MV-4-11 (cell line): Measurements from ENCODE around the gene GLYATL2.

Experiments
- DNase-seq: peaks from one replicate; lab custom pipeline; 2025; lab: John Stamatoyannopoulos, UW

Gene GLYATL2, protein sequence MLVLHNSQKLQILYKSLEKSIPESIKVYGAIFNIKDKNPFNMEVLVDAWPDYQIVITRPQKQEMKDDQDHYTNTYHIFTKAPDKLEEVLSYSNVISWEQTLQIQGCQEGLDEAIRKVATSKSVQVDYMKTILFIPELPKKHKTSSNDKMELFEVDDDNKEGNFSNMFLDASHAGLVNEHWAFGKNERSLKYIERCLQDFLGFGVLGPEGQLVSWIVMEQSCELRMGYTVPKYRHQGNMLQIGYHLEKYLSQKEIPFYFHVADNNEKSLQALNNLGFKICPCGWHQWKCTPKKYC

DNA sequence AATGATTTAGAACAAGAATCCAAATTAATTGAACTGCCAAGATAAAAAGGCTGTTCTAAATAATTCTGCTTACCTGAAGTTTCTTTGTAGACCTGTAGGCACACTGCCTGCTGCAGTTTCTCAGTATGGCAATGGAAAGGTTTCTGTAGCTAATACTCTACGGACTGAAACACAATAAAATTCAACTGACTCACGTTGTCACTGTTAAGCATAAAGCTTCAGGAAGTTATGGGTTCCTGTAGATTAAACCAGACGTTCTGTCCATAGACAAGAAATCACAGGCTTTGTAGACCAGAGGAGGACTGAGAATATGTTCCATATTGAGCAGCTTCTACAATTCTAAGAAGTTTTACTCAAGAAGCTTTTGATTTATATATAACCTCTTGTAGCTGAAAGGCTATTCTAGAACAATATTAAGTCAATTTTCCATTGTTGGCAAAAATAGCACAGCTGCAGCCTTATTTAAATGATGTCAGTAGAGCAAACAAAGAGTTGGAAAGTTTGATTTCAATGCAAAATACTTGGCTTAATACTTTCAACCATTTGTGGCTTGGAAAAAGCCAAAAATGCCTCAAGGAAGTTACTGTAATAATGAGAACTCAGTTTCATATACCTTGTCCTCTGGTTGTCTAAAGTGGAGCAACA is at the start of gene GLYATL2:
Gene GLYATL2, minus strand, starts transcription at position 344 of the 645 bp plus-strand sequence. CDS start 5,092 bp downstream, outside the sequence.
- no peak for DNase-seq

DNA sequence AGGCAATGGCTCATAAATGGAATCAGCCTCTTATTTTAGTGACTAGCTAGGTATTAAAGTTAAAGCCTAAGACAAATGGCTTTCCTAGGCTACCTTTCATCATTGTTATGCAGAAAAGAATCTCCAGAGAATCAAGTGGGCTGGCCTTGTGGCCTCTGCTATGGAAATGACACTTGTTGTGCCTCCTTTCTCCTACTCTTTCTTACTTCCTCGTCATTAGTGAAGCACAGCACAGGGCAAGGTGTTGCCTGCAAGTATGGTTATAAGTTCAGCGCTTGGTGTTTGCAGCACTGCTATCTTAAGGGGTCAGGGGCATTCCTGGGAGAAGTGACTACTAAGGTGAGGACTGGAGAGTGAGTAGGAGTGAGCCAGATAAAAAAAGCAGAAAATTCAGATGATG is 49.4 kb upstream of the GLYATL2 start:
- DNase-seq: no peak

DNA sequence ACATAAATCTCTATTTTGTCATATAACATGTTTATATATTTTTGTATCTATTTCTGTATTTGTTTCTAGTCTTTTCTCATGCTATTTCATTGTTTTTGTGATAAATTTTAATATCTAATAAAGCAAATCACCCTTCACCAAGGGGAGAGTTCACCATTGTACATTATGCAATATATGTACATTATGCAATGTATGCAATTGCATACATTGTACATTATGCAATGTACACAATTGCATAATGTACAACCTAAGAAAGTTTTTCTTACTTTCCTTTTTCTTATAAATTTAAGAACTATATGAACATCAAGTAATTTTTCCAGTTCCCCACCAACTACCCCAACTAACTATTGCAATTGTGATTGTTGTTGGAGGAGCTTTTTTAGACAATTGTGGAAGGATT is 44.1 kb upstream of the GLYATL2 start:
- peak; percentile 73 for DNase-seq

DNA sequence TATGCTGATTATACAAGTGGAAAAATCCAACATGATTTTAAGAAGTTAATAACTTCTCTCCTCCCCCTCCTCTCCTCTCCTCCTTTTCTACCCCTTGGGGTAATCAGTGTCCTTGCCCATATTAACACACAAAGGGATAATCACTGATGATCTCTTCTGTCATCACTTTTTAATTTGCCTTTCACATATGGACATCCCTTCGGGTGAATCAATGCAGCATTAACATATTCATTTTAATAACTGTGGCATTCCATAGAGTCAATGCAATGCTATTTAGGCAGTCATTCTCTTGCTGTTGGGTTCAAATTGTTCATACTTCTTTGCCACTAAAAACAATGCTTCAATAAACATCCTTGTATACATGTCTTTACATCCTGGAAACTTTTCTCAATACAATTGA is 42.9 kb upstream of the GLYATL2 start:
- DNase-seq: no peak

DNA sequence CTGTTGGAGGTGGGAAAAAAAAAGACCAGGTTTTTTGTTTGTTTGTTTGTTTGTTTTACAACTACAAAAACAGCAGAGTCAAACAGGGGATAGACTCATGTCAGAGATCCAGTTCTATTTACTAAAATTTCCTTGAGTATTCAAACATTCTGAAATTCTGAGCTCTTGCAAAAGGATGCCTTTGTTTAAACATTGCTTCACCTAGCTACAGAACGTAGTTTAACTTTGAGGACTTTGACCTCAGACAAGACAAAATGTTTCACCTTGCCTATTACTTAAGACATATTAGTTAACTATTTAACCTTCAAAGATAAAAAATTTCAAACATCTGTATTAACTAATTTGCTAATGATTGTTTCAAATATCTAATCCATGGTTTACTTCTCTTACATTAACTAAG is 36.1 kb upstream of the GLYATL2 start:
- no peak for DNase-seq

DNA sequence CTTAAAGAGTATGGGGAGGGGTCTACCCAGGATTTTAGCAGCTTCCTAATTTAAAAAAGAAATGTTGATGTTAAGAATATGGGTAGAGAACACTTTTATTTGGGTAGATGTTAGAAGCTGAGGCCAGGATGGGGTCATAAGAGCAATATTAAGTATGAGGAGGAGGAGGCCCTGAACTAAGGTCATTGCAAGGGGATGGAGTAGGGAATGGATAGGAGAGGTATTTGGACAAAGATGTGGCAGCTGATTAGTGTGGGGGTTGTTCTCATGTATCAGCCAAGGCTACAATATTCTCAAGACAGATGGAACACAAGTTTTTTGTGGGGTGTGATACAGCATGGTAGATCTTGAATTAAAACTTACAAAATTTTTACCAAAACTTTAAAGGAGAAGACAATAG is 35.7 kb upstream of the GLYATL2 start:
- DNase-seq: no peak

DNA sequence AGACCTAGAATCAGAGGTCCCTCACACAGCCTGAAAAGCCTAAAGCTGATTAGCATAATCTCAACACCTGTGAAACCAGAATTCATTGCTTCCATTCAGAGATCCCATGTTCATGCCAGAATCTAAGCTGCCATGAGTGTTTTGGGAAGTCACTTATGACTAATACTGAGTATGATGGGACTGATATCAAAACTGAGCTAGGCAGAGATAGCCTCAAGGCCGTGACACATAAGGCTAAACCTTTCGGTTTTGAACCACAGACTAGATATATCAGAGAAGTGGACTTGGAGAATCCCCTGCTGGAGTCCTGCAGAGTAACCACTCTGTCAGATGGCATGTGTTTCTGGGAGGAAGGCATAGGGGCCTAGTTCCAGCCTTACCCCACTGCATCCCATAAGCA is 23.1 kb upstream of the GLYATL2 start:
- DNase-seq: no peak

DNA sequence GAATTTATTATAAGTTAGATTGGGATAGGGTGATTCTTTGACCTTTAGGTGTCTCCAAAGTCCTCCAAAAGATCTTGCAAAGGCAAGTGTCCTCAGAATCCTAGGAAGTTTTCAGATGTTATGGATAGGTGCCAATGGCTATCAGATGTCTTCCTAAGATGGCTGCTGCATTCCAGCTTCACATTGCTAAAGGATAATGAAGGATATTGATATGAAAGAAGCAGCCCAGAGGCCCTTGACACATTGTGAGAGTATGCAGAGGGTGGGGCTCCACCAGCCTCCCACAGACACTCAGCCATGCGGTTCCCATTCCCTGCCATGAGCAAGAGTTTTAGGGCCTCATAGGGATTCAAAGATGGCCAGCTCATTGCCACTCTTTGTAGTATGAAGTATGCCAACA is 22.3 kb upstream of the GLYATL2 start:
- no peak for DNase-seq

DNA sequence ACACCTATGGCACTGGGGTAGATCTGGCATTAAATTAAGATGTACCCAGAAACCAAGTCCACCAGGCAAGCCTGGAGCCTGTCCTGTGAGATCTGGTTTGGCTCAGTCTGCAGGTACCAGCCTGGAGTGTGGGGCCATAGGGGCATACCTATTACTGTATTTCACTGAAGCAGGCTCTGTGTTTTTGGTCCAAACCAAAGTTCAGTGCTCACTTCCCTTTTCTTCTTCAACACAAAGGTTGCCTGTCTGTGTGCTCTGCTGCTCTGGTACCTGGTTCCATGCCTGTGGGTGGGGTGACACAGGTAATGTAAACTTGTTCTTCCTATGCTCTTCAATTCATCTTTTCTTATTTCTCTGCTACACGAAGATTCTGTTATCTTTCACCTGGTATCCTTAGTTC is 19.8 kb upstream of the GLYATL2 start:
- DNase-seq: no peak

DNA sequence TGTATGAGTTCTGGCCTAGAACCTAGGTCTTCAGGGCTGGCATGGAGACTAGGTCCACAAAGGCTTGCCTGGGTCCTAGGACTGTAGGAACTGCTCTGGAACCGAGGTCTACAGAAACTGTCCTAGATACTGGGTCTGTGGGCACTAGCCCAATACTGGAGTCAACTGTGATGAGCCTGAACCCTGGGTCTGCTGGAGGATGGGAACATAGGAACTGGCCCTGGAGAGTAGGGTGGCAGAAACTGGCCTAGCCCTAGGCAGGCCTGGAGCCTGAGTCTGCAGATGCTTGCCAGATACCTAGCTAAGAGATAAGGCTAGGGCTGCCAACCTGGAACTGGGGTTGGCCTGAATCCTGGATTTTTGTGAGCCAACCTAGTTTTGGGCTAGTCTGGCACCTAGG is 19.2 kb upstream of the GLYATL2 start:
- no peak for DNase-seq

DNA sequence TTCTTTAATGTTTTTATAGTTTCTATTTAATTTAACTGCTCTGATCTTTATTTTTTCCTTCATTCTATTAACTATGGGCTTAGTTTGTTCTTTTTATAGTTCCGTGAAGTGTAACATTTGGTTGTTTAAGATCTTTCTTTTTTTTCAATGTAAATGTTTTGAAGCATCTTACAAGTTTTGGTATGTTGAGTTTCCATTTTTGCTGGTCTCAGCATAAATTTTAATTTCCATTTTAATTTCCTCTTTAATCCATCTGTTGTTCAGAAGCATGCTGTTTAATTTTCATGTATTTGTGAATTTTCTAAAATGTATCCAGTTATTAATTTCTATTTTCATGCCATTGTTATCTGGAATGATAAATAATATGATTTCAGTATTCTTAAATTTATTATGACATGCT is 17.0 kb upstream of the GLYATL2 start:
- DNase-seq: no peak

DNA sequence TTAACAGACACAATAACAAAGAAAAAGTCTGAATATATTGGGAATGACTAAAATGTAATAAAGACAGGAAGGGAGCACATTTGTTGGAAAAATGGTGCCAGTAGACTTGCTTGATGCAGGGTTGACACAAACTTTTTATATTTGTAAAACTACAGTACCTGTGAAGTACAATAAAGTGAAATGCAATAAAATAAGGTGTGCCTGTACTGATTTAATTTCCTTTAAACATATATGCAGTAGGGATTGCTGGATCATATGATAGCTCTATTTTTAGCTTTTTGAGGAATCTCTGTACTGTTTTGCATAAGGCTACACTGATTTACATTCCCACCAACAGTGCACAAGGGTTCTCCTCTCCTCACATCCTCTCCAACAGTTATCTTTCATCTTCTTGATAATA is 12.3 kb upstream of the GLYATL2 start:
- DNase-seq: no peak

DNA sequence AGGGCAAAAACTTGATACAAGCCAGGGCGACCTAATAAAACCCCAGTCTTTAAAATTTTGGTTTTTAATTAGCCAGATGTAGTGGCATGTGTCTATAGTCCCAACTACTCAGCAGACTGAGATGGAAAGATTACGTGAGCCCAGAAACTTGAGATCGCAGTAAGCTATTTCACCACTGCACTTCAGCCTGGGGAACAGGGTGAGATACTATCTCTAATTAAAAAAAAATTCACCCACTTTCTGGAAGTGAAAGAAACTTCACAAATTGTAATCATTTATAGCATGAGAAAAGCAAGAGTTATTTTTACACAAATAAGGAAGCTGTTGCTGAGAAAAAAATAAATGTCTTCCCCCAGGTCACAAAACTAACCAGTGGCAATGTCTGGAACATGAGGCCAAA is 882 bp upstream of the GLYATL2 start:
- DNase-seq: peak; percentile 65

DNA sequence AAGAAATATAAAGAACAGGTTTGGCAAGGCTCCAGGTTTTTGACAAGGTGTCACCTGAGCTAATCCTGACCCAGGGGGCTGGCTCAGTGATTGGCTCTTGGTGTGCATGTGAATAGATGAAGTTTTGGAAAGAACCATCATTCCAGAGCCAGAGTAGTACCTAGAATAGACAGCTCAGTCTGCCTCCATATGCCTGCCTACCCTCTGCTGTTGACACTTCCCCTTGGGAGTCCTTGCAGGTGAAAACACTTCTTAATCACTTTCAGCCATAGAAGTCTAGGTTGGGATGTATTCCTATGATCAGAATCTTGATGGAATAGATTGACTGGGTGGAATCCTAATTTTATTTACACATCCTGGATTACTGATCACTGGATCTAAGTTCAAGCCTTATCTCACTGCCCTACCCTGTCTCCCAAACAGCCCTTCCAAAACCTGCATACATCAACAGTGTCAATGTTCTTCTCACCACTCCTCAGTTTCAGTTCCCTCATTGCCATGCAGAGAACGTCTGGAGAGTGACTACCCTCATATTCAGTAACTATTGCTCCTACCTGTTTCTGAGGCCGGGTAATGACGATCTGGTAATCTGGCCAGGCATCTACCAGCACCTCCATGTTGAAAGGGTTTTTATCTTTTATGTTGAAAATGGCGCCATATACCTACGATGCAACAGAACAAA is 6.7 kb downstream of the GLYATL2 start:
- peak; percentile 19 for DNase-seq

DNA sequence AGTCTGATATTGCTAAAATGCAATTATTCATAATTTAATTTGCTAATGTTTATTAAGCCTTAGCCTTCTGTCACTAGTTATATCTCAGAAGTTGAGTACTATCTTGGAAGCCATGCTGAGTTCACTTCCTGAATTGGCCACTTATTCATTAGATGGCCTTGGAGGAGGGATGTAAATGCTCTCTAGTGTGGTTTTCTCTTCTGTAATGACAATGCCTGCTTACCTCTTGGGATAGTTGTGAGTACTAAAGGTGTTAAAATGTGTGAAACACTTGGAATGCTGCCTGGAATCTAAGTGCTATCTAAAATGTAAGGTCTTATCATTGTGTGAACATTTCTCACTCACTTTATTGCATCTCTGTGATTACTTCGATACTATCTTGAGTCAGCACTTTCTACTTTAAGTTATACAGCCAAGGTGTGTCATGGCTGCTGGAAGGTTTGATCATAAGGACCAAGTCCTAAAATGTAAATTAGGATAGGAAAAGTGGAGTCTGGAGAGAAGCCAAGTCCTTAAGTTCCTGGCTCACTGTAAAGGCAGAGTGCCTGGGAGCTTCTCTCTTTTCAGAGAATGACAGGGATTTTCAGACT is 12.4 kb downstream of the GLYATL2 start:
- DNase-seq: no peak

DNA sequence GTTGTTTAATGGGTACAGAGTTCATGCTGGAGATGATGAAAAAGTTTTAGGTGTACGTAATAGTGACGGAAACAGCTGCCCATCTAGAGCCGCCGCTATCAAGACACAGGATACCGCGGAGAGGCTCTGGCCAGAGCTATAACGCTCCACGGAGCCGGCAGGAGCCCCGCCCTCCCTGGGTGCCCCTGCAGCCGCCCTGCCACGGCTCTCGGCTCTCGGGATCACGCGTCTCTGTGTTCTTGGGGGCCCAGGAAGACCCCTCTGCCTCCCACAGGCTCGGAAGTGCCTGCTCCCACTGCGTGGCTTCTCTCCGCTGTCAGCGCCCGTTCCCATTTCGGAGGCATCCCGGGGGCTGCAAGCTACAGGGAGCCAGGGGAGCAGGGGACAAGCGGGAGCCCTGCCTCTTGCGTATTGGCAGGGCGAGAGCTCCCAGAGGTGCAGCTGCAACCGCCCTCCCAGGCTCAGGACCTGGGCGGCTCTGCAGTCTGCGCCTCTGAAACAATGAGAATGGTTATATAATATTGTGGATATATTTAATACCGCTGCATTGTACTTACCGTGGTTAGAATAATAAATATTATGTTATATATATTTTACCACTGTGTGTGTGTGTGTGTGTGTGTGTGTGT is 13.7 kb downstream of the GLYATL2 start:
- no peak for DNase-seq

DNA sequence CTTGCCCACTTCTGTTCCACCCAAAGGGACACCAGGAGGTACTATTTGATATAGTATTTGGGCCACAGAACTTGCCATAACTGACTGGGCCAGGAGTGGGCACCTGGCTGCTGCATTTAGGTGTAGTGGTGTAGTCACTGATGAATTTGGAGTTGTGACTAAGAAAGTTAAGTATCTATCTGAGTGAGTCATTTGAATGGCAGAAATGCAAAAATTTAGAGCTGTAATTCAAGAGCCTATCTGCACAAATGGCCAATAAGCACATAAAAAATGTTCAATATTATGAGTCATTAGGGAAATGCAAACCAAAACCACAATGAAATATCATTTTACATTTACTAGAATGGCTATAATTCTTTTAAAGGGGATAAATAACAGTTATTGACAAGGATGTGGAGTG is 14.7 kb downstream of the GLYATL2 start:
- no peak for DNase-seq

DNA sequence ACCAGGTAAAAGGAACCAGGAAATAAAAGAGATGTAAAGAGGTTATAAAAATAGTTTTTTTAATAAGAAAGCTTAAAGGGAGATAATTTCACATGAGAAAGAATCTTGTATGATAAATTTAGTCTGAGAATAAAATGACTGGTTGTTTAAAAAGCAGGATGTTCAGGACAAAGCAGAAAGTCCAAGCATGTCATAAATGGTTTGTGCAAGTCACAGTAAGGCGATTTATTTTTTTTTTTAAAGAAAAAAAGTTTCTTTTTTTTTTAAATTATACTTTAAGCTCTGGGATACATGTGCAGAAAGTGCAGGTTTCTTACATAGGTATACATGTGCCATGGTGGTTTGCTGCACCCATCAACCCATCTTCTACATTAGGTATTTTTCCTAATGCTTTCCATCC is 30.8 kb downstream of the GLYATL2 start:
- DNase-seq: no peak

DNA sequence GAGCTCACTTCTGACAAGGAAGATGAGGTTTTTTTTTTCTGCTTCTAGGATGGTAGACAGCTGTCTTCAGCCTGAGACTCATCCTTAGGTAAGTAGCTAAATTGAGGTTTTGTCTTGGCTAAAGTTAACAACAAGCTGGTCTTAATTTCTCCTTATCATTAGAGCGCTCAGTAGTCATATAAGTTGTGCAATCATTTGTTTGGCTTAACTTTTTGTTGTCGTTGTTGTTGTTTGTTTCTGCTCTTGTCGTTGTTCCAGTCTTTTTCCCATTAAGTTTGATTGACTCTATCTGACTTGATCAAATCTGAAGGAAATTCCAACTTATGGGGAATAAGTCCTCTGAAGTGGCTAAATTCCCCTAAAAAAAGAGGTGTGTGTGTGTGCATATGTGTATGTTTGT is 33.0 kb downstream of the GLYATL2 start:
- no peak for DNase-seq

DNA sequence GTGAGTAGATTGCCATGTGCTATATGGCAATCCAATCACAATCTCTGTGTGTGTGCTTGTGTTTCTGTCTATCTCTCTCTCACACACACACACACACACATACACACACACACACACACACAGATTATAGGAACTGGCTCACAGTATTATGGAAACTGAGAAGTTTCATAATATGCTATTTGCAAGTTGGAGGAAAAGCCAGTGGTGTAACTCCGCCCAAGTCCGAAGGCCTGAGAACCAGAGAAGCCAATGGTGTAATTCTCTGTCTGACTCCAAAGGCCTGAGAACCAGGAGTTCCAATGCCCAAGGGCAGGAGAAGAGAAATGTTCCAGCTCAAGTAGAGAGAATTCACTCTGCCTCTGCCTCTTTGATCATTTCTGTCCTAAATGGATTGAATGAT is 37.2 kb downstream of the GLYATL2 start:
- DNase-seq: peak; percentile 45

DNA sequence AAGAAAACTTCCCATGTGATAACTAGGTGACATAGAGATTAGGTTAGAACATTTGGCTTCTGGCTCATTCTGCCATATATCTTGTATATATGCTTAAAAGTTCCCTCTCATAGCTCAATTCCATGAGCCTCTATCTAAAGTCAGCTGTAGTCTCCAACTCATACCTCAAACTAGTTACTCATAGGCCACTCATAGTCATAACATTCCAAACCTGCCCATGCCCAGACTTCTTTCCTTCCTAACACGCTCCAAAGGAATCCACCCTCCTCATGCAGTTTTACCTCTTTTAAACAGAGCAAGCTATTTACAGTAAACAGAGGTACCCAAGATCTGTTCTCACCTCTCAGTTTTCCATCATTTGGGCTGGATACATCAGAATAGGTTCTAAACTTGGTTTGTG is 39.4 kb downstream of the GLYATL2 start:
- no peak for DNase-seq

DNA sequence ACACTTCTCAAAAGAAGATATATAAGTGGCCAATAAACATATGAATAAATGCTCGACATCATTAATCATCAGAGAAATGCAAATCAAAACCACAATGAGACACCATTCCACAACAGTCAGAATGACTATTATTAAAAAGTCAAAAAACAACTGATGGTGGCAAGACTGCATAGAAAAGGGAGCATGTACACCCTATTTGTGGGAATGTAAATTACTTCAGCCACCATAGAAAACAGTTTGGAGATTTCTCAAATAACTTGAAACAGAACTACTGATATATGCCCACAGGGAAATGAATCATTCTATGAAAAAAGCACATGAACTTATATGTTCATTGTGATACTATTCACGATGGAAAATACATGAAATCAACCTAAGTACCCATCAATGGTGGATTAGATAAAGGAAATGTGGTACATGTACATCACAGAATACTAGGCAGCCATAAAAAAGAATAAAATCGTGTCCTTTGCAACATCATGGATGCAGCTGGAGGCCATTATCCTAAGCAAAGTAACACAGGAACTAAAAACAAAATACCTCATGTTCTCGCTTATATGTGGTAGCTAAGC is 42.4 kb downstream of the GLYATL2 start:
- no peak for DNase-seq
